GM23248 (cell line): Measurements from ENCODE around the gene DPYSL5. TPM values are rescaled to one million over a fixed set of nuclear protein-coding genes. Genes with fewer than 3 reads are reported as not detected.

Experiments used
- DNase-seq: peaks from one replicate; pipeline ENCODE4 v3.0.0-alpha.2; 2015
- H2AFZ ChIP-seq: fragments of 200-600 bp; sonication (generic); 2 replicates; pipeline ENCODE4 v1.6.1; 2016; ENCODE audit warnings: antibody characterized with exemption
- H3F3A ChIP-seq: fragments of 200-600 bp; sonication (generic); 2 replicates; pipeline ENCODE4 v1.6.1; 2016; ENCODE audit warnings: mild to moderate bottlenecking, antibody characterized with exemption, mixed run types; ENCODE audit not compliant: insufficient read depth
- H3K27ac ChIP-seq: fragments of 200-600 bp; sonication (generic); 2 replicates; pipeline ENCODE4 v1.5.1; 2016; ENCODE audit warnings: mild to moderate bottlenecking
- H3K27me3 ChIP-seq: fragments of 200-600 bp; sonication (generic); replicated peaks from 2 replicates; pipeline ENCODE4 v1.6.1; 2016; ENCODE audit warnings: mild to moderate bottlenecking; ENCODE audit not compliant: insufficient read depth
- H3K36me3 ChIP-seq: fragments of 200-600 bp; sonication (generic); 2 replicates; pipeline ENCODE4 v1.6.1; 2016; ENCODE audit warnings: low read depth, mild to moderate bottlenecking
- H3K4me1 ChIP-seq: fragments of 200-600 bp; sonication (generic); 2 replicates; pipeline ENCODE4 v1.6.1; 2016; ENCODE audit warnings: mild to moderate bottlenecking; ENCODE audit not compliant: insufficient read depth
- H3K4me2 ChIP-seq: fragments of 200-600 bp; sonication (generic); one replicate; pipeline ENCODE4 v1.6.1; 2016; ENCODE audit warnings: mild to moderate bottlenecking; ENCODE audit not compliant: unreplicated experiment
- H3K4me3 ChIP-seq: fragments of 200-600 bp; sonication (generic); 2 replicates; pipeline ENCODE4 v1.5.1; 2016; ENCODE audit warnings: mild to moderate bottlenecking
- H3K79me2 ChIP-seq: fragments of 200-600 bp; sonication (generic); 2 replicates; pipeline ENCODE4 v1.6.1; 2016; ENCODE audit warnings: mild to moderate bottlenecking; ENCODE audit not compliant: insufficient read depth
- H3K9ac ChIP-seq: fragments of 200-600 bp; sonication (generic); 2 replicates; pipeline ENCODE4 v1.6.1; 2016; ENCODE audit warnings: mild to moderate bottlenecking
- H3K9me2 ChIP-seq: fragments of 200-600 bp; sonication (generic); 2 replicates; pipeline ENCODE4 v1.6.1; 2016; ENCODE audit warnings: mixed run types, mild to moderate bottlenecking, moderate library complexity; ENCODE audit not compliant: insufficient read depth
- H3K9me3 ChIP-seq: fragments of 200-600 bp; sonication (generic); one replicate; pipeline ENCODE4 v1.6.1; 2017; ENCODE audit warnings: low read depth
- H4K20me1 ChIP-seq: fragments of 200-600 bp; sonication (generic); 2 replicates; pipeline ENCODE4 v1.6.0; 2016; ENCODE audit not compliant: insufficient read depth
- EZH2 ChIP-seq: fragments of 200-600 bp; sonication (generic); IDR thresholded peaks from 2 replicates; pipeline ENCODE4 v1.6.1; 2018; ENCODE audit warnings: antibody characterized with exemption, mild to moderate bottlenecking; ENCODE audit not compliant: insufficient read depth, poor library complexity, severe bottlenecking
- EZH2phosphoT487 ChIP-seq: fragments of 200-600 bp; sonication (generic); IDR thresholded peaks from 2 replicates; pipeline ENCODE4 v1.6.1; 2018; ENCODE audit warnings: antibody characterized with exemption, moderate library complexity, mild to moderate bottlenecking, low read depth; ENCODE audit not compliant: insufficient read depth
- WGBS, 2 experiments: methylation state at CpG; one replicate each; pipeline ENCODE4 v1.1.6; 2015 to 2017; ENCODE audit warnings: low lambda C conversion rate in 2 of 2, low coverage in 1 of 2; ENCODE audit errors: missing lambda C conversion rate in 2 of 2; 5-methylcytosine and 5-hydroxymethylcytosine counted together
- in situ Hi-C: fragments of 300-500 bp; cut with MboI; formaldehyde crosslinking; loops from 2 replicates; pipeline ENCODE4 v1.15.0; 2020
- polyA plus RNA-seq: library from polyadenylated mRNA; unstranded; fragments of >200 nt; fragmentation: Nextera tagmentation; extraction: Ambion mirVana; gene quantifications from 2 replicates; pipeline ENCODE4 v1.2.1, GENCODE V29; 2016
- total RNA-seq: library from RNA; depleted of rRNA; stranded (reverse); fragments of >200 nt; shearing (Covaris generic); gene quantifications from 2 replicates; pipeline ENCODE4 v1.2.3, GENCODE V29; 2014

The DPYSL5 gene
- total and polyA plus RNA-seq, 2 experiments from 2014 or later = not detected

DNA sequence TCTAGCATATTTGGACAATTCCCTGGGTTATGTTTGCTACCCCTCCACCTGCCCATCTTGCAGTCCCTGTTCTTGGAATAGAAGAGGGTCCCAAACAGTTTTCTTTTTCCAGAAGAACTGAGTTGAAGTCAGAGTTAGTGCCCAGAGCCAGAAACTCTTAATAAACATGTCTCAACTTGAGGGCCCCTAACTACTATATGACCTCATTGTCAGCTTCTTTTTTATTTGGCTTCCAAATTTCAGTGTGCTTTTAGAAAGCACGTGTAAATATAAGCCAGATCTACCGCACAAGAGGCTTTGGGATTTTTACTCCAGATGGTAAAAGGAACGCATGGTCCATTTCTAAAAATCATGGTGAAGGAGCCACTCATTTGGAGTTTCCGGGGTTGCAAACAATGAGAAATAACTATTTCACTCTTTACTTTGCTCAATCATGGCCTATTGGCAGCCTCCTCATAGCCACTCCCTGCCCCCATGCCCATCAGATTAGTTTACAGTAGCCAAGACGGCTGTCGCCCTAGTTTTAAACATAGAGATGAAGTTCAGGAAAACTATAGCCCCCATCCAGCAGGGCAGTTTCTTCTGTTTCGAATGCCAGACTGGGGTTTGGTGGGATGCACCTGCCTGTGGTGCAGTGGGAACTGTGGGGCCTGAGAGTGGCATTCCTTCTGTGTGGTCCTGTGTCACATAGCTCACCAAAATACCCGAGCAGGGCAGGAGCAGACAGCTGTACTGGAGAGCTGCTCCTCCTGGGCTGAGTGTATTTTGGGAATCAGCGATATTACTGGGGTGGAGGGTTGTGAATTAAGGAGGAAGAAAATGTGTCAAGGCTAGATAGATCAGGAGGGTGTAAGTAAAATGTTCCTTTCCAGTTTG, 124.2 kb downstream of the DPYSL5 start:
- Histone ChIP-seq H3F3A (peaks cover 13% of the 10 kb centered on the region), H3K9me2 (no peaks in the 10 kb centered on the region), H3K9me3 (no peaks in the 10 kb centered on the region), H3K36me3 (no peaks in the 10 kb centered on the region), H4K20me1 (no peaks in the 10 kb centered on the region), H3K4me1 (peaks cover 22% of the 10 kb centered on the region), H3K4me3 (peak overlapping the region; percentile 87), H3K9ac (0 out of 2 replicates have a peak overlapping the region, but pooled peaks have one; percentile 76), H3K79me2 (peaks cover 19% of the 10 kb centered on the region; the same call in 1 of the 2 replicates), H2AFZ (peak overlapping the region; percentile 94; the same call in 1 of the 2 replicates), H3K27ac (no peak overlapping the region), H3K4me2 (peak overlapping the region; percentile 94), H3K27me3 (peaks cover 8% of the 10 kb centered on the region)
- in situ Hi-C loops = no loop called here
- no peak for DNase-seq
- no peak for TF ChIP-seq EZH2
- WGBS, 2 experiments = 43 to 46% methylated on average over 9 of the region's 9 CpGs

DNA sequence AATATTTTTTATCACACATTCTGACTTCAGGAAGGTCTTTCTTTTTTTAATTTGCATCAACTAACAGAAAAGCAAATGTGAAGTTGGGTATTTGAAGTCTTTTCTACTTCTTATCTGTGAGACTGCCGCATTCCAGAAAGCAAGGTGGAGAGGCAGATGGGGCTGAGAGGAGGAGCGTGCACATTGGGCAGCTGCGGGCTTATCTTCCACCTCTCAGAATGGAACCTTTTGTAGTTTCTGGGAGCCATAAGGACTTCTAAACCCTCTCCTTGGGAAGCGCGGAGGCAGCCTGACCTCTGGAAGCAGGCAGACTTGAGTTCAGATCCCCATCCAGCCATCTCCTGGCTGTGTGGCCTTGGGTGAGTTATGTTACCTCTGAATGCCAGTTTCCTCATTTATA, 126.4 kb downstream of the DPYSL5 start:
- no peak overlapping the region for H3K4me2 ChIP-seq
- 92% methylated on average over 5 of the region's 5 CpGs for WGBS, 2 experiments
- no peak overlapping the region for H3K27ac ChIP-seq

DNA sequence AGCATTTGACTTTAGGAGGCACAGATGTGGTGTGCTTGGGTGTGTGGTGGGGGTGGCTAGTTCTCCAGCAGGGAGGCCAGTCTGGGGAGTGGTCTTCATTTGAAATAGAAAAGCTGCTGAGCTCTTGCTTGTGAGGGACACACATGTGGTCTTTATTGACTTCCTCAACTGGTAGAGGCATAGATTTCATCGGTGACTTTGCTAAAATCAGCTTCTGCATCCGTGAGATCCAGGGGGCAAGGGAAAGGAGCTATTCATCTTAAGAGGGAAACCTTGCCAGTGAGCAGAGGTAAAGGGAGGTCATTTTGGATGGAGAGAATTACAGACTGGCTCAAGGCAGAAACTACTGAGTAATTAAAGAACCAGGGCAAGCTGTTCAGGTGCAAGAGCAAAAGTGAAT, 127.2 kb downstream of the DPYSL5 start:
- H3K4me2 ChIP-seq = no peak overlapping the region
- H3K79me2 ChIP-seq = peaks cover 23% of the 10 kb centered on the region; the same call in 1 of the 2 replicates
- no peaks in the 10 kb centered on the region for H4K20me1 ChIP-seq
- no peak overlapping the region for H2AFZ ChIP-seq
- H3K9me3 ChIP-seq = no peaks in the 10 kb centered on the region
- DNase-seq = no peak
- H3K36me3 ChIP-seq = no peaks in the 10 kb centered on the region
- no peaks in the 10 kb centered on the region for H3K9me2 ChIP-seq
- TF ChIP-seq EZH2 = no peak
- TF ChIP-seq EZH2phosphoT487 = no peak
- H3F3A ChIP-seq = peaks cover 15% of the 10 kb centered on the region
- in situ Hi-C loops = no loop called here
- 52 to 54% methylated on average over 2 of the region's 2 CpGs for WGBS, 2 experiments
- H3K9ac ChIP-seq = no peak overlapping the region
- no peak overlapping the region for H3K27ac ChIP-seq
- H3K27me3 ChIP-seq = no peaks in the 10 kb centered on the region
- no peak overlapping the region for H3K4me3 ChIP-seq
- H3K4me1 ChIP-seq = peaks cover 38% of the 10 kb centered on the region

More for the DNA sequence above, 126.4 kb downstream of the DPYSL5 start:
- Histone ChIP-seq H3F3A (peaks cover 15% of the 10 kb centered on the region), H3K9me3 (no peaks in the 10 kb centered on the region), H3K79me2 (peaks cover 19% of the 10 kb centered on the region; the same call in 1 of the 2 replicates), H3K9me2 (no peaks in the 10 kb centered on the region), H3K4me1 (peaks cover 30% of the 10 kb centered on the region), H4K20me1 (no peaks in the 10 kb centered on the region), H3K36me3 (no peaks in the 10 kb centered on the region), H3K9ac (no peak overlapping the region), H3K27me3 (no peaks in the 10 kb centered on the region), H3K4me3 (no peak overlapping the region), H2AFZ (no peak overlapping the region)
- no peak for DNase-seq
- TF ChIP-seq EZH2phosphoT487 = no peak
- no peak for TF ChIP-seq EZH2
- in situ Hi-C loops = no loop called here

DNA sequence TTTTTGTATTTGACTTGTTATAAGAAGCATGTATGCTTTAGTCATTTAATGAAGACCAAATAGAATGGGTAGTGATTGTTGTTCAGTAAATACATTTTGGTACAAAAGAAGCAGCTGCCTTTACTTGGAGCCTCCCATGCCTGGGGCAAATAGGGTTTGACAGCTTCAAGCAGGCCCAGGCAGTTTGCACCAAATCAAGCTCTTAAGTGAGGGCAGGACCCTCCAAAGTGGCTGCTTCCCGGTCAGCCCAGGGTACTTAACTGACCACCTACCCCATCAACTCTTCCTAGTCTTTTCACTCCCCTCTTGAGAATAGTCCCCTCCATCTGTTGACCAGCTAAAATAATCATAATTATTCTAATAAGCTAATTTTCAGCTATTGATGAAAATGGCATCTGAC, 127.7 kb downstream of the DPYSL5 start:
- H4K20me1 ChIP-seq = no peaks in the 10 kb centered on the region
- no peak overlapping the region for H2AFZ ChIP-seq
- H3K4me2 ChIP-seq = peak overlapping the region; percentile 34
- no peaks in the 10 kb centered on the region for H3K27me3 ChIP-seq
- no peak overlapping the region for H3K4me3 ChIP-seq
- in situ Hi-C loops = no loop called here
- TF ChIP-seq EZH2phosphoT487 (no peak), EZH2 (no peak)
- peak overlapping the region; percentile 34 for H3K27ac ChIP-seq
- no peaks in the 10 kb centered on the region for H3K36me3 ChIP-seq
- H3K9ac ChIP-seq = no peak overlapping the region
- H3F3A ChIP-seq = peaks cover 15% of the 10 kb centered on the region
- H3K9me3 ChIP-seq = no peaks in the 10 kb centered on the region
- H3K4me1 ChIP-seq = peaks cover 38% of the 10 kb centered on the region
- no peaks in the 10 kb centered on the region for H3K9me2 ChIP-seq
- no peak for DNase-seq
- WGBS, 2 experiments = 37 to 50% methylated on average over 1 of the region's 1 CpG
- H3K79me2 ChIP-seq = peaks cover 24% of the 10 kb centered on the region; the same call in 1 of the 2 replicates
